IMR-90 (cell line): ENCODE data around the gene WNT11. TPM values are rescaled to one million over a fixed set of nuclear protein-coding genes. Genes with fewer than 3 reads are reported as not detected.

ENCODE experiments used
- FOS ChIP-seq: fragments of 150-350 bp; IDR thresholded peaks from 2 replicates; pipeline ENCODE4 v1.6.1; 2016; ENCODE audit warnings: low read depth, low read length
- RAD21 ChIP-seq: IDR thresholded peaks from 2 replicates; pipeline ENCODE4 v1.6.1; 2012; ENCODE audit warnings: low read length, improper control_type of control experiment
- RCOR1 ChIP-seq: IDR thresholded peaks from 2 replicates; pipeline ENCODE4 v1.6.1; 2012; ENCODE audit warnings: mild to moderate bottlenecking, low read length, improper control_type of control experiment; ENCODE audit not compliant: insufficient replicate concordance
- RFX5 ChIP-seq: IDR thresholded peaks from 2 replicates; pipeline ENCODE4 v1.8.0; 2012; ENCODE audit warnings: low read depth, mild to moderate bottlenecking, low read length, moderate library complexity
- polyA plus RNA-seq, 3 experiments: library from polyadenylated mRNA; depleted of rRNA; stranded (reverse); fragments of >200 nt; gene quantifications; 2 replicates each; pipeline ENCODE4 v1.2.3, GENCODE V29; 2012; ENCODE audit warnings: low replicate concordance in 1 of 3
- total RNA-seq: library from RNA; depleted of rRNA; stranded (reverse); fragments of >200 nt; gene quantifications from 2 replicates; pipeline ENCODE4 v1.2.3, GENCODE V29; 2012

WNT11 gene
- total and polyA plus RNA-seq, 2 of the 4 experiments (the other 2 are of a cell fraction): 0.10 TPM; not detected in 1

DNA sequence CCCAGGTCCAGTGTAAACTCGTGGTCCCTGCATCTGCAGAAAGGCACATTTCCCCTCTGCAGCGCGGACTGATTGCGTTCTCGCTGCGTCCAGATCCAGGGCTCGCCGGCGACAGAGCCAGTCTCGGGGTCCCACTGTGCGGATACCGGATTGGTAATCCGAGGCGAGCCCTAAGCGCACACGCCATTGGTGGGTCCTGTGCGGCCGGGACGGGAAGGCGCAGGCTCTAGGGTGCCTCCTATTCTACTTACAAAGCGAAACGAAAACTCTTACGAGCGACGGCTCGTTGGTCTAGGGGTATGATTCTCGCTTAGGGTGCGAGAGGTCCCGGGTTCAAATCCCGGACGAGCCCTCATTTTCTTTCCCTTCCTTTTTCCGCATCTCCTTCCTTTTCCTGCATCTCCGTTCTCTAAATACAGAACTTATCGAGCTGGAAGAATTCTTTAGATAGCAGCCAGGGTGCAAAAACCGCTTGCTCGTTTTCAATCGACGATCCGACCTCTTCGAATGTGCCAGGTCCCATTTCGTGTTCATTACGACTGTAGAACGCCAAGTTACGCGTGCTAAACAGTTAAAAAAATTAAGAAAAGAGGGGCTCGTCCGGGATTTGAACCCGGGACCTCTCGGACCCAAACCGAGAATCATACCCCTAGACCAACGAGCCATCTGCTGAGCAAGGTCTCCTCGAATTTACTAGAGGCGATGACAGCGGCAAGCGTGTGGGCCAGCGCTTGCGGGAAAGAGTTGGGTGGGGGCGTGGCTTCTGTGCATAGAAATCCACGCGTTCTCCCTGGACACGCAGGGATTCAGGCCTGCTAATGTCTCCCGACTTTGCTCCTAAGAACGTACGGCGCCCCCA, 29.2 kb upstream of the WNT11 start (continued):
- TF ChIP-seq RCOR1 (peak; percentile 63), RAD21 (no peak), RFX5 (no peak), FOS (peak; percentile 78)
